GM10266 (cell line): ENCODE measurements around the gene ZFYVE19.
"Not testable (repeated sequence)": the region's sequence is repeated elsewhere in the genome, so short reads cannot be mapped to it uniquely, and the experiment has no call there.

ENCODE experiments used
- DNase-seq: peaks from one replicate; pipeline ENCODE4 v3.0.0; 2012; ENCODE audit errors: extremely low spot score
- CTCF ChIP-seq: IDR thresholded peaks from 2 replicates; pipeline ENCODE4 v1.5.1; 2012; ENCODE audit warnings: mild to moderate bottlenecking, low read depth; ENCODE audit not compliant: control insufficient read depth, insufficient read depth; ENCODE audit errors: missing control alignments

The ZFYVE19 gene

DNA sequence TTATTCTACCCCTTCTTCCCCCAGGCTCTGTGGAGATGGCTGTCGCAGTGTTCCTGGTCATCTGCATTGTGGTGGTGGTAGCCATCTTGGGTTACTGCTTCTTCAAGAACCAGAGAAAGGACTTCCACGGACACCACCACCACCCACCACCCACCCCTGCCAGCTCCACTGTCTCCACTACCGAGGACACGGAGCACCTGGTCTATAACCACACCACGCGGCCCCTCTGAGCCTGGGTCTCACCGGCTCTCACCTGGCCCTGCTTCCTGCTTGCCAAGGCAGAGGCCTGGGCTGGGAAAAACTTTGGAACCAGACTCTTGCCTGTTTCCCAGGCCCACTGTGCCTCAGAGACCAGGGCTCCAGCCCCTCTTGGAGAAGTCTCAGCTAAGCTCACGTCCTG is 49.9 kb downstream of the ZFYVE19 start:
- TF ChIP-seq CTCF, result no peak
- DNase-seq, result no peak

DNA sequence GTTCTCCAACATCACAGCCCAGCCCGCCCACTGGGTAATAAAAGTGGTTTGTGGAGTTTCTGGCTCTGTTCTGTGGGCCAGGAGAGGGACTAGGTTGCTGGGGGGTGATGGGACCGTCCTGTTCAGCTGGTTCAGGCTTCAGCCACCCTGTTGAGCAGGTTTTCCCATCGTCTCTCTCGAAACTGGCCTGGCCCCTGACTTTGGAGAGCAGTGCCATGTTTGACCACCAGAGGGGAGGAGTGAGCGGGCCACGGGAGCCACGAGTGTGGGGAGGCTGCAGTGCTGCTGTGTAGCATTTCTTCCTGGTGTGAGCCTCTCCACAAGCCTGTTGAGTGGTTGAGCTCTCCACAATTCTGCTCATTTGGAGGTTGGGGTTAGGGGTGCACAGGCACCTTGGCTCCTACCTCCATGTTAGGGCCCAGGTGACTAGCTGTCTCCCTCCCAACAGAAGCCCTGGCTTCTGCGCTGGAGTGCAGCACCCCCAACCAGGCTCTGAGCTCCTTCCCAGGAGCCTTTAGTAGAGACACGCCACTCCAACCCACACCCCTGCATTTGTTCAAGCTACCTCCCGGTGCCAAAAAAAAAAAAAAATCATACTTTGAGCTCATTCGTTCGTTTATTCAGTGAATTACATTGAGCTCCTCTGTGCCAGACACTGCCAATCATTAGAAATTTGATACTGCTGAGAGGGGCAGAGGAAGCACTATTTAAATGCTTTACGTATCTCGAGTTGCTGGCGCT is 50.9 kb downstream of the ZFYVE19 start:
- DNase-seq, result peak; percentile 81
- TF ChIP-seq CTCF, result peak; percentile 97

DNA sequence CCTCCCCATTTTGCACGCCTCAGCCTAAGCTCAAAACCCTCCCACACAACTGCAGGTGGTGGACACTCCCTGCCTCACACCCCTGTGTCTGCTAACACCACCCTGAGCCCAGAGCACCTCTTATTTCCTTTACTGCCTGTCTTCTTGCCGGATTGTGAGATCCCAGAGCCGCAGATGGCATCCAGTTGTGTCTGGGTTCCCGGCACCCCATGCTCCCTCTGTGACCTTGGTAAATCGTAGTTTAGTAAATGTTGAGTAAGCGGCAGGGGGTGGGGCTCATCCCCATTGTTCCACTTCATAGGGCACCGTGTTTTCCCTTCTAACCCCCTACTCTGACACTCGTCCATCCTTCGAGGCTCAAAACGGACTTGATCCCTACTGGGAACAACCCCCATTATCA is 51.8 kb downstream of the ZFYVE19 start:
- DNase-seq, result no peak
- TF ChIP-seq CTCF, result no peak

GRCh38 chr15:40859206-40859851 is 52.4 kb downstream of the ZFYVE19 start:
- DNase-seq, result peak; percentile 83
- TF ChIP-seq CTCF, result peak; percentile 93

GRCh38 chr15:40861147-40861546 is 54.3 kb downstream of the ZFYVE19 start:
- DNase-seq, result not testable (repeated sequence)

DNA sequence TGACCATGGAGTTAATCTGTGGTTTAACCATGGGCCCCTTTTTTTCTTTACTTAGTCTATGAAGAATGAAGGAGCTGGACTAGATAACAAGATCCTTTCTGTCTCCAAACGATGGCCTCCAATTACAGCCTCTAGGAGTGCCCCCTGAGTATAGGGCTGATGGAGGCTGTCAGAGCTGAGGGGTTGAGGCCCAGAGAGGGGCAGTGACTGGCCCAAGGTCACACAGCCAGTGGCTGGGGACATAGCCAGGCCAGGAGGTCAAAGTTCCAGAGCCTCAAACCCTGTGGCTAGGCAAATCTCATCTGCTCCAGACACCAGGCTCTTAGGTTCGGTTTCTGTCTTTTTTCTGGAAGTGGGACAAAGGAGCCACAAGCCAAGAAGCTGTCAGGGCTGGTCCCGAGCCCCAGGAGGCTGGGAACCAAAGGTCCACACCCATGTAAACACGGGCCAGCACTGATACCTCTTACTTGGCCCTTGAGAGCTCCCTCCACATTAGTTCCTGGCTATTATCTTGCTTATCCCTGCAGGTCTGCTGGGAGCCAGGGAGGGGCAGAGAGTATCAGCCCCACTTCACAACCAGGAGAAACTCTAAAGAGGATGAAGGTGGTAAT is 56.9 kb downstream of the ZFYVE19 start:
- TF ChIP-seq CTCF, result no peak
- DNase-seq, result no peak
